ENCODE measurements around the gene EIF3CL. TPM values are rescaled to one million over a fixed set of nuclear protein-coding genes. Genes with fewer than 3 reads are reported as not detected.

EIF3CL gene
- total RNA-seq, 4 donors from 2014 or later = 221 to 364 (median 267) TPM

Other genes with a start within 250 kb of the EIF3CL start
- gene XPO6, start 191.9 kb downstream of the EIF3CL start, total RNA-seq = 100 to 1,000 TPM in 1 of 4 donors, 10 to 100 TPM in 3; 78.6 to 161 (median 88.1) TPM
- gene SBK1, start 111.3 kb downstream of the EIF3CL start, total RNA-seq = 1 to 10 TPM in 3 of 4 donors, under 1 TPM in 1; 0.49 to 2.7 (median 2.2) TPM
- gene NPIPB6, start 40.3 kb downstream of the EIF3CL start, total RNA-seq = 10 to 100 TPM in 1 of 4 donors, 1 to 10 TPM in 1, under 1 TPM in 2; 0.45 to 30.7 (median 1.5) TPM
- gene NPIPB7, start 68.5 kb upstream of the EIF3CL start, total RNA-seq = not detected
- gene CLN3, start 88.2 kb upstream of the EIF3CL start, total RNA-seq = 10 to 100 TPM; 26.0 to 62.9 (median 35.1) TPM
- gene APOBR, start 90.8 kb upstream of the EIF3CL start, total RNA-seq = 1 to 10 TPM in 3 of 4 donors, under 1 TPM in 1; 0.57 to 4.3 (median 1.9) TPM
- gene IL27, start 103.0 kb upstream of the EIF3CL start, total RNA-seq = under 1 TPM in 1 of 4 donors, not detected in 3; 0.52 TPM
- 10 to 100 TPM; 33.0 to 64.3 (median 42.2) TPM for gene NUPR1, start 135.1 kb upstream of the EIF3CL start, total RNA-seq
- gene SGF29, start 150.1 kb upstream of the EIF3CL start, total RNA-seq = 10 to 100 TPM; 20.2 to 36.1 (median 24.8) TPM
- not detected for gene SULT1A2, start 193.2 kb upstream of the EIF3CL start, total RNA-seq
- gene SULT1A1, start 206.2 kb upstream of the EIF3CL start, total RNA-seq = 1 to 10 TPM; 1.1 to 9.4 (median 2.6) TPM
- 1 to 10 TPM in 2 of 4 donors, not detected in 2; 1.0 to 4.9 TPM for gene NPIPB8, start 234.2 kb upstream of the EIF3CL start, total RNA-seq

Measured in suprapubic skin (tissue), 4 donors.